Esophagus muscularis mucosa (tissue), 4 donors: ENCODE data around the gene PRUNE1. TPM values are rescaled to one million over a fixed set of nuclear protein-coding genes. Genes with fewer than 3 reads are reported as not detected.

ENCODE experiments used
- DNase-seq: peaks from one replicate; pipeline ENCODE4 v3.0.0-alpha.2; 2017; ENCODE audit errors: extremely low spot score
- H3K27ac ChIP-seq, 4 donors: fragments of 200-600 bp; sonication (generic); replicated peaks in 1 of 4; 1 replicate in 3 of 4; 2 replicates in 1 of 4; pipeline ENCODE4 v1.5.1; 2016 to 2019; ENCODE audit warnings: mild to moderate bottlenecking in 1 of 4
- H3K27me3 ChIP-seq, 4 donors: fragments of 200-600 bp; sonication (generic); one replicate each; pipeline versions ENCODE4 v1.5.1 to v1.6.0; 2016 to 2019
- H3K36me3 ChIP-seq, 4 donors: fragments of 200-600 bp; sonication (generic); one replicate each; pipeline ENCODE4 v1.5.1; 2016 to 2019
- H3K4me1 ChIP-seq, 4 donors: fragments of 200-600 bp; sonication (generic); one replicate each; pipeline ENCODE4 v1.5.1; 2016 to 2019
- H3K4me3 ChIP-seq, 4 donors: fragments of 200-600 bp; sonication (generic); 1 replicate in 2 of 4; 2 replicates in 2 of 4; pipeline ENCODE4 v1.5.1; 2016 to 2019; ENCODE audit warnings: mild to moderate bottlenecking in 4 of 4, moderate library complexity in 1 of 4
- H3K9me3 ChIP-seq, 4 donors: fragments of 200-600 bp; sonication (generic); 1 replicate in 3 of 4; 2 replicates in 1 of 4; pipeline ENCODE4 v1.5.1; 2016 to 2019
- CTCF ChIP-seq, 3 experiments: fragments of 200-600 bp in 2 of 3; fragments of 450-650 bp in 1 of 3; sonication (generic) in 2 of 3; IDR thresholded peaks; one replicate each; pipeline ENCODE4 v1.5.1; 2017 to 2019; ENCODE audit warnings: antibody characterized with exemption in 3 of 3, mild to moderate bottlenecking in 2 of 3, moderate library complexity in 1 of 3
- EP300 ChIP-seq: sonication (generic); formaldehyde crosslinking; IDR thresholded peaks from one replicate; pipeline ENCODE4 v1.6.1; 2017; ENCODE audit warnings: antibody characterized with exemption
- POLR2A ChIP-seq: fragments of 450-650 bp; IDR thresholded peaks from one replicate; pipeline ENCODE4 v1.6.1; 2017; ENCODE audit warnings: antibody characterized with exemption, moderate library complexity, mild to moderate bottlenecking, low read depth
- POLR2AphosphoS5 ChIP-seq, 2 donors: sonication (generic); formaldehyde crosslinking; IDR thresholded peaks; one replicate each; pipeline ENCODE4 v1.6.1; 2017; ENCODE audit warnings: antibody characterized with exemption in 2 of 2
- WGBS: methylation state at CpG from one replicate; pipeline ENCODE4 v1.1.5; 2018; 5-methylcytosine and 5-hydroxymethylcytosine counted together
- intact Hi-C: fragments of 100-400 bp; cut with DNase I; formaldehyde crosslinking; loops from one replicate; pipeline ENCODE4 v1.15.1; 2023
- total RNA-seq, 4 donors: library from RNA; depleted of rRNA; stranded (reverse); fragments of >200 nt; gene quantifications; one replicate each; pipeline versions ENCODE4 v1.1.0 to v1.2.1, GENCODE V29; 2016

Gene PRUNE1
- total RNA-seq, 4 donors from 2014 or later: 17.4 to 40.7 (median 23.1) TPM

- Histone ChIP-seq H3K36me3 (peaks cover 21 to 52% (median 43%) of the 10 kb centered on the region in 4 donors), H3K4me3 (peak overlapping the region in 2 of 4 donors; percentile 62 to 75), H3K27ac (peak overlapping the region in 1 of 4 donors; percentile 39), H3K27me3 (no peaks in the 10 kb centered on the region), H3K9me3 (no peaks in the 10 kb centered on the region), H3K4me1 (peaks cover 48 to 60% (median 55%) of the 10 kb centered on the region in 4 donors)
- 43% methylated on average over 2 of the region's 2 CpGs for WGBS
- TF ChIP-seq POLR2A: no peak
- no peak for TF ChIP-seq EP300
- no peak for TF ChIP-seq CTCF (IDR thresholded peaks at IDR 0.05)
- TF ChIP-seq POLR2AphosphoS5 (IDR thresholded peaks at IDR 0.05): no peak
- DNase-seq: no peak
- intact Hi-C loops: loop anchor here (10.0 kb wide), 1 partner anchor 308 kb away; the partner anchor contains the start of gene GOLPH3L
Measured at GRCh38 chr1:151002611-151003010, 5.6 kb upstream of the PRUNE1 start.

DNA sequence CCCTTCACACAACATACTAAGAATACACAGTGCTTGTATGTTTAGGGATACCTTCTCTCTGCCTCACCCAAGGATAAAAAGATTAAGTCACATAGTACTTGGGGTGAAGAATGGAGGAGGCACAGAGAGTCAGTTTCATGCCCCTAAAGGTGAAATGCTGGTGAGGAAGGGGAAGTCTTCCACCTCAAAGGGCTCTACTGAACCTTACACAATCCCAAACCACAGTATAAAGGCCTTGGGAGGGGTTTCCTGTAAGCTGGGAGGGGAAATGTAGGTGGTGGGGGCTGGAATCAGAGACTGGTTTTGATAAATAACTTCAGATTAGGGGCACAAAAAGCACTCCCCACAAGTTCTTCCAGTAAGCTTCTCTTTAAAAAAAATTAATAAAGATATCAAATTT is 5.1 kb upstream of the PRUNE1 start:
- Histone ChIP-seq H3K27ac (peak overlapping the region in 3 of 4 donors; percentile 8 to 39 (median 26)), H3K9me3 (no peaks in the 10 kb centered on the region), H3K27me3 (no peaks in the 10 kb centered on the region), H3K36me3 (peaks cover 15 to 46% (median 37%) of the 10 kb centered on the region in 4 donors), H3K4me1 (peaks cover 51 to 65% (median 59%) of the 10 kb centered on the region in 4 donors), H3K4me3 (peak overlapping the region; percentile 62 to 75 (median 64))
- intact Hi-C loops: loop anchor here (10.0 kb wide), 1 partner anchor 308 kb away; the partner anchor contains the start of gene GOLPH3L
- TF ChIP-seq EP300 (no peak), CTCF (IDR thresholded peaks at IDR 0.05) (no peak), POLR2A (no peak), POLR2AphosphoS5 (IDR thresholded peaks at IDR 0.05) (no peak)
- no peak for DNase-seq

DNA sequence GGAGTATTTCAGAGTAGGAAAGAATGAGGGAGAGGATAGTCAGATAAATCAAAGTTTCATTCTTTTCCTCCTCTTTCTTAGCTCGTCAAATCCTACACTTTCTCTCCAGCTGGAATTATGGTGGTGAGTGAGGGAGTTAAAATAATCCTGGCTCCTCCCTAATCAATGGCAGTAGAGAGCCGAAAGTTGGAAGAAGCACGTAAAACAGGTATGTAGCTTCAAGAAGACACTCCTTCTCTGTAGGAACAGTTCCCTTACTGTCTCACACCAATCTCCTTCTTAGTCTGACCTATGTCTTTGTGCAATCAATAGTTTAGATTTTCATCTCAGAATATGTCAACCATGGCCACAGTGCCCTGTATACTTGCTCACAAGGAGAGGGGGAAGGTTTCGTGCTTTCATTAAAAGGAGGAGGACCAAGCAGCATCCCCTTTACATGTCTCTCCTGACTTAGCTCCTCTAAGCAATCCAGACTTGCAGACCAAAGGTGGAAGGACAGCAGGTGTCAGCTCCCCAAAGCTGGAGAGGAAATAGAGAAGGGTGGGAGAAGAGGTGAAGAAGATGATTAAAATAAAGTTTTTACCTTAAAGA is 2.4 kb upstream of the PRUNE1 start:
- intact Hi-C loops: loop anchor here (10.0 kb wide), 1 partner anchor 311 kb away; the partner anchor contains the start of gene GOLPH3L
- DNase-seq: no peak
- Histone ChIP-seq H3K9me3 (no peaks in the 10 kb centered on the region), H3K27ac (peak overlapping the region; percentile 81 to 91 (median 87)), H3K27me3 (no peaks in the 10 kb centered on the region), H3K4me3 (peak overlapping the region; percentile 62 to 75 (median 64)), H3K4me1 (peaks cover 64 to 88% (median 80%) of the 10 kb centered on the region in 4 donors), H3K36me3 (peaks cover 0 to 20% (median 16%) of the 10 kb centered on the region in 4 donors)
- 5% methylated on average over 4 of the region's 4 CpGs for WGBS
- no peak for TF ChIP-seq POLR2AphosphoS5 (IDR thresholded peaks at IDR 0.05)
- TF ChIP-seq EP300: no peak
- no peak for TF ChIP-seq CTCF (IDR thresholded peaks at IDR 0.05)
- TF ChIP-seq POLR2A: no peak

GRCh38 chr1:151006327-151007052 is 1.8 kb upstream of the PRUNE1 start, which contains the start of gene MINDY1:
Gene MINDY1, minus strand, starts transcription at chr1:151006902. Its CDS starts 4,285 bp downstream, at chr1:151002617.
- Histone ChIP-seq H3K4me3 (peak within 1 kb of the TSS; percentile 62 to 80 (median 70)), H3K4me1 (peaks cover 64 to 93% (median 83%) of the 10 kb centered on the region in 4 donors), H3K27me3 (no peaks in the 10 kb centered on the region), H3K36me3 (peaks cover 0 to 14% (median 11%) of the 10 kb centered on the region in 4 donors), H3K9me3 (no peaks in the 10 kb centered on the region), H3K27ac (peak within 1 kb of the TSS; percentile 81 to 91 (median 87))
- peak; percentile 83 to 93 for TF ChIP-seq POLR2AphosphoS5 (IDR thresholded peaks at IDR 0.05)
- no peak for TF ChIP-seq POLR2A
- no peak for TF ChIP-seq EP300
- peak in 2 of 3 experiments; percentile 50 to 68 for TF ChIP-seq CTCF (IDR thresholded peaks at IDR 0.05)
- DNase-seq: no peak
- under 1% methylated on average over 18 of the region's 18 CpGs for WGBS
- intact Hi-C loops: loop anchor here (10.0 kb wide), 1 partner anchor 312 kb away; the partner anchor contains the start of gene GOLPH3L
